Ishikawa (cell line): ENCODE results near the gene TXNDC11.

Source experiments
- EP300 ChIP-seq: IDR thresholded peaks from 2 replicates; pipeline ENCODE4 v1.6.1; 2012; ENCODE audit warnings: borderline replicate concordance
- FOXM1 ChIP-seq: IDR thresholded peaks from 2 replicates; pipeline ENCODE4 v1.6.1; 2012; ENCODE audit warnings: low read depth, borderline replicate concordance
- RAD21 ChIP-seq: IDR thresholded peaks from 2 replicates; pipeline ENCODE4 v1.6.1; 2012; ENCODE audit warnings: low read depth
- TCF12 ChIP-seq: IDR thresholded peaks from 2 replicates; pipeline ENCODE4 v1.6.1; 2012; ENCODE audit warnings: low read depth
- TEAD4 ChIP-seq: IDR thresholded peaks from 2 replicates; pipeline ENCODE4 v1.6.1; 2012
- TF ChIP-seq, protein P1 (sequence below): IDR thresholded peaks from 2 replicates; pipeline ENCODE4 v1.6.1; 2012

DNA sequence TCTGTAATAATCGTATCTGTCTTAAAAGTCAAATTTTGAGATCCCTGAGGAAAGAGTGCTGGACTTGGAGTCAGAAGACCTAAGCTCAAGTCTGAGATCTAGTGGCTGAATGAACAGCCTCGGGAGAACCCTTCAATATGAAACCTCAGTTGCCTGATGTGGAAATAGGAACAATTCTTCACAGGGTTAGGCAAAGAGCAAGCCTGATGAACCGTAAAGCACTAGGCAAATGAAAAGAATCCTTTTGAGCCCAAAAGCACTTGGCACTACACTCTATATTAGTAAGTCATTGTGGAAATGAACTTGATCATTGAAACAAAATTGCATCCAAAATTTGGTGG lies 20.2 kb downstream of the TXNDC11 start:
- TF ChIP-seq, protein P1, sequence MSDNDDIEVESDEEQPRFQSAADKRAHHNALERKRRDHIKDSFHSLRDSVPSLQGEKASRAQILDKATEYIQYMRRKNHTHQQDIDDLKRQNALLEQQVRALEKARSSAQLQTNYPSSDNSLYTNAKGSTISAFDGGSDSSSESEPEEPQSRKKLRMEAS = no peak
- TF ChIP-seq TCF12 (no peak), RAD21 (no peak), EP300 (no peak), TEAD4 (no peak), FOXM1 (no peak)
